Measurements from ENCODE around the gene TMEM174. TPM values are rescaled to one million over a fixed set of nuclear protein-coding genes. Genes with fewer than 3 reads are reported as not detected.

Gene TMEM174
- total and polyA plus RNA-seq, 2 donors (not counting 1 experiment from before 2014, with no cell fraction given), result not detected

GRCh38 chr5:73199671-73200070 lies 26.7 kb downstream of the TMEM174 start:
- Histone ChIP-seq H3K4me1 (ENCODE audit: control insufficient read depth, extremely low read depth, insufficient read depth, low read length) (no peaks in the 10 kb centered on the region), H3K4me3 (replicated peaks in 1 of 4; ENCODE audit: control extremely low read depth in 1 of 4, insufficient read depth in 1 of 4, low read depth in 3 of 4, low read length in 4 of 4) (no peak overlapping the region), H3K27me3 (ENCODE audit: control insufficient read depth, insufficient read depth, low read length) (peaks cover 36% of the 10 kb centered on the region), H2AFZ (ENCODE audit: low read length) (no peak overlapping the region), H3K9me3 (ENCODE audit: control insufficient read depth, insufficient read depth, low read depth, low read length) (no peaks in the 10 kb centered on the region), H3K36me3 (ENCODE audit: control insufficient read depth, insufficient read depth, low read length) (no peaks in the 10 kb centered on the region), H4K20me1 (ENCODE audit: control insufficient read depth, extremely low read depth, insufficient read depth, low read length) (no peaks in the 10 kb centered on the region), H3K79me2 (ENCODE audit: control insufficient read depth, insufficient read depth, low read length) (no peaks in the 10 kb centered on the region), H3K27ac (ENCODE audit: insufficient read depth, low read length) (no peak overlapping the region), H3K4me2 (ENCODE audit: extremely low read depth, insufficient read depth, low read length) (no peak overlapping the region), H3K9ac (ENCODE audit: insufficient read depth, low read length) (no peak overlapping the region)
- no peak for DNase-seq (ENCODE audit: low read depth in 2 of 2)
- no peak for TF ChIP-seq EZH2 (IDR thresholded peaks at IDR 0.05; ENCODE audit: low read length, missing control alignments)
- TF ChIP-seq CTCF (conservative IDR thresholded peaks at IDR 0.05 in 1 of 2, IDR thresholded peaks at IDR 0.05 in 1 of 2; ENCODE audit: low read depth in 1 of 2, low read length in 2 of 2), result no peak

GRCh38 chr5:73201547-73202513 lies 28.8 kb downstream of the TMEM174 start:
- H3K4me2 ChIP-seq (ENCODE audit: extremely low read depth, insufficient read depth, low read length), result no peak overlapping the region
- H3K27ac ChIP-seq (ENCODE audit: insufficient read depth, low read length), result no peak overlapping the region
- H2AFZ ChIP-seq (ENCODE audit: low read length), result no peak overlapping the region
- H3K9ac ChIP-seq (ENCODE audit: insufficient read depth, low read length), result no peak overlapping the region
- TF ChIP-seq EZH2 (IDR thresholded peaks at IDR 0.05; ENCODE audit: low read length, missing control alignments) (peak; percentile 39), CTCF (conservative IDR thresholded peaks at IDR 0.05 in 1 of 2, IDR thresholded peaks at IDR 0.05 in 1 of 2; ENCODE audit: low read depth in 1 of 2, low read length in 2 of 2) (peak; percentile 71 to 81)
- H4K20me1 ChIP-seq (ENCODE audit: control insufficient read depth, extremely low read depth, insufficient read depth, low read length), result no peaks in the 10 kb centered on the region
- no peaks in the 10 kb centered on the region for H3K4me1 ChIP-seq (ENCODE audit: control insufficient read depth, extremely low read depth, insufficient read depth, low read length)
- peak; percentile 53 to 67 for DNase-seq (ENCODE audit: low read depth in 2 of 2)
- no peak overlapping the region for H3K4me3 ChIP-seq (replicated peaks in 1 of 4; ENCODE audit: control extremely low read depth in 1 of 4, insufficient read depth in 1 of 4, low read depth in 3 of 4, low read length in 4 of 4)
- H3K9me3 ChIP-seq (ENCODE audit: control insufficient read depth, insufficient read depth, low read depth, low read length), result no peaks in the 10 kb centered on the region
- no peaks in the 10 kb centered on the region for H3K36me3 ChIP-seq (ENCODE audit: control insufficient read depth, insufficient read depth, low read length)
- H3K27me3 ChIP-seq (ENCODE audit: control insufficient read depth, insufficient read depth, low read length), result peaks cover 35% of the 10 kb centered on the region
- no peaks in the 10 kb centered on the region for H3K79me2 ChIP-seq (ENCODE audit: control insufficient read depth, insufficient read depth, low read length)

- no peak overlapping the region for H3K27ac ChIP-seq (ENCODE audit: insufficient read depth, low read length)
- H3K9me3 ChIP-seq (ENCODE audit: control insufficient read depth, insufficient read depth, low read depth, low read length), result no peaks in the 10 kb centered on the region
Measured at GRCh38 chr5:73204332-73204731, 31.3 kb downstream of the TMEM174 start.

More at GRCh38 chr5:73204332-73204731, 31.3 kb downstream of the TMEM174 start:
- no peak overlapping the region for H3K4me3 ChIP-seq (replicated peaks in 1 of 4; ENCODE audit: control extremely low read depth in 1 of 4, insufficient read depth in 1 of 4, low read depth in 3 of 4, low read length in 4 of 4)
- H3K4me2 ChIP-seq (ENCODE audit: extremely low read depth, insufficient read depth, low read length), result no peak overlapping the region
- no peaks in the 10 kb centered on the region for H3K4me1 ChIP-seq (ENCODE audit: control insufficient read depth, extremely low read depth, insufficient read depth, low read length)
- no peaks in the 10 kb centered on the region for H3K36me3 ChIP-seq (ENCODE audit: control insufficient read depth, insufficient read depth, low read length)
- H2AFZ ChIP-seq (ENCODE audit: low read length), result no peak overlapping the region
- TF ChIP-seq CTCF (conservative IDR thresholded peaks at IDR 0.05 in 1 of 2, IDR thresholded peaks at IDR 0.05 in 1 of 2; ENCODE audit: low read depth in 1 of 2, low read length in 2 of 2) (no peak), EZH2 (IDR thresholded peaks at IDR 0.05; ENCODE audit: low read length, missing control alignments) (no peak)
- DNase-seq (ENCODE audit: low read depth in 2 of 2), result peak in 1 of 2 donors; percentile 28
- no peaks in the 10 kb centered on the region for H3K79me2 ChIP-seq (ENCODE audit: control insufficient read depth, insufficient read depth, low read length)
- H3K9ac ChIP-seq (ENCODE audit: insufficient read depth, low read length), result no peak overlapping the region
- no peaks in the 10 kb centered on the region for H4K20me1 ChIP-seq (ENCODE audit: control insufficient read depth, extremely low read depth, insufficient read depth, low read length)
- H3K27me3 ChIP-seq (ENCODE audit: control insufficient read depth, insufficient read depth, low read length), result peaks cover 11% of the 10 kb centered on the region
